AG04450 (cell line): ENCODE data around the gene SLC22A1. TPM values are rescaled to one million over a fixed set of nuclear protein-coding genes. Genes with fewer than 3 reads are reported as not detected.

Experiments used
- CTCF ChIA-PET: fragments of 300-600, 350-600 bp; formaldehyde crosslinking; extraction: SDS; loops from one replicate; lab custom pipeline; 2022; ENCODE audit warnings: antibody characterized with exemption, inconsistent platforms; lab: Charles Lee
- POLR2A ChIA-PET: fragments of 350-600 bp; formaldehyde crosslinking; extraction: SDS; loops from one replicate; lab custom pipeline; 2021; ENCODE audit warnings: antibody characterized with exemption, inconsistent platforms; lab: Yijun Ruan, JAX
- DNase-seq: peaks from one replicate; pipeline ENCODE4 v3.0.0-alpha.2; 2011; ENCODE audit warnings: low read depth, low spot score
- H3K27ac ChIP-seq: one replicate; pipeline ENCODE4 v1.5.1; 2012; ENCODE audit warnings: low read depth, low read length, control low read depth
- H3K27me3 ChIP-seq: one replicate; pipeline ENCODE4 v1.6.0; 2012; ENCODE audit warnings: low read length; ENCODE audit not compliant: control insufficient read depth, insufficient read depth
- H3K4me3 ChIP-seq: 2 replicates; pipeline ENCODE4 v1.5.1; 2011; ENCODE audit warnings: mild to moderate bottlenecking, low read depth, low read length, control low read depth
- H3K9me3 ChIP-seq: 2 replicates; pipeline ENCODE4 v1.5.1; 2012; ENCODE audit warnings: low read length; ENCODE audit not compliant: control insufficient read depth, insufficient read depth
- polyA minus RNA-seq: library from RNA; depleted of rRNA, polyadenylated mRNA; stranded (reverse); fragments of >200 nt; gene quantifications from 2 replicates; pipeline ENCODE4 v1.2.3, GENCODE V29; 2011; rRNA and poly(A)+ RNA removed
- polyA plus RNA-seq: library from polyadenylated mRNA; depleted of rRNA; stranded (reverse); fragments of >200 nt; gene quantifications from 2 replicates; pipeline ENCODE4 v1.2.3, GENCODE V29; 2011; rRNA removed
- TF ChIP-seq, protein P1 (sequence below): IDR thresholded peaks from 2 replicates; pipeline ENCODE4 v1.5.1; 2011; ENCODE audit warnings: low read depth, low read length, control low read depth, inconsistent platforms

The SLC22A1 gene
- polyA plus RNA-seq = 0.10 and 0.36 TPM in 2 replicates
- 1.1 and 1.2 TPM in 2 replicates for polyA minus RNA-seq

DNA sequence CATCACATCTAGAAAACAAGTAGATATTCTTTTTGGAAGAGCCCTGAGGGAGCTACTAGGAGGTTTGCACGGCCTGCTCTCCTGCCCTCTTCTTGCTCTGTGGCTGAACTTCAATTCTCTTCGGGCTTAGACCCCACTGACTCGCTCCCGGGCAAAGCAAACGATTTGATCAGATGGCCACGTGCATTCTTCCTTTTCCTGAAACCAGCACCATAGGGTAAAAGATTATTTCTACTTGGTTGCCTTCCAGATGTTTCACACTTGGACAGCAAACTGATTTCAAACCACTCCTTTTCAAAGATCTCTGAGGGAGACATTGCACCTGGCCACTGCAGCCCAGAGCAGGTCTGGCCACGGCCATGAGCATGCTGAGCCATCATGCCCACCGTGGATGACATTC is at the start of gene SLC22A1:
Gene SLC22A1, plus strand, starts transcription at position 258 of the 400 bp plus-strand sequence. Its CDS starts 121 bp downstream, at position 379.
- no peaks in the 10 kb centered on the region for H3K27me3 ChIP-seq
- TF ChIP-seq, protein P1, sequence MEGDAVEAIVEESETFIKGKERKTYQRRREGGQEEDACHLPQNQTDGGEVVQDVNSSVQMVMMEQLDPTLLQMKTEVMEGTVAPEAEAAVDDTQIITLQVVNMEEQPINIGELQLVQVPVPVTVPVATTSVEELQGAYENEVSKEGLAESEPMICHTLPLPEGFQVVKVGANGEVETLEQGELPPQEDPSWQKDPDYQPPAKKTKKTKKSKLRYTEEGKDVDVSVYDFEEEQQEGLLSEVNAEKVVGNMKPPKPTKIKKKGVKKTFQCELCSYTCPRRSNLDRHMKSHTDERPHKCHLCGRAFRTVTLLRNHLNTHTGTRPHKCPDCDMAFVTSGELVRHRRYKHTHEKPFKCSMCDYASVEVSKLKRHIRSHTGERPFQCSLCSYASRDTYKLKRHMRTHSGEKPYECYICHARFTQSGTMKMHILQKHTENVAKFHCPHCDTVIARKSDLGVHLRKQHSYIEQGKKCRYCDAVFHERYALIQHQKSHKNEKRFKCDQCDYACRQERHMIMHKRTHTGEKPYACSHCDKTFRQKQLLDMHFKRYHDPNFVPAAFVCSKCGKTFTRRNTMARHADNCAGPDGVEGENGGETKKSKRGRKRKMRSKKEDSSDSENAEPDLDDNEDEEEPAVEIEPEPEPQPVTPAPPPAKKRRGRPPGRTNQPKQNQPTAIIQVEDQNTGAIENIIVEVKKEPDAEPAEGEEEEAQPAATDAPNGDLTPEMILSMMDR = no peak
- CTCF ChIA-PET = interaction anchor here (1.2 to 2.1 kb wide), 2 partner anchors 17 to 334 kb away, joined by 3 to 16 read pairs; no protein-coding TSS in a partner anchor

DNA sequence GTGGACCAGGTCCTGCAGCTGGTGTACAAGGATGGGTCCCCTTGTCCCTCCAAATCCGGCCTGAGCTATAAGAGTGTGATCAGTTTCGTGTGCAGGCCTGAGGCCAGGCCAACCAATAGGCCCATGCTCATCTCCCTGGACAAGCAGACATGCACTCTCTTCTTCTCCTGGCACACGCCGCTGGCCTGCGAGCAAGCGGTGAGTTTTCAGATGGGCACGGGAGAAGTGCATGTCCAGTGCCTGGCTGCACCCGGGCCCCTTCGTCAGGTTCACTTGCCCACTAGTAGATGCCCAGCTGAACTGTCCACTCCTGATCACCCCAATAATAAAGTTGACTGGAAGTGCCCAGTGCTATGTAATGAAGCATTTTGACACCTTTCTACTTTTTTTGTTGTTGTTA is 48.3 kb upstream of the SLC22A1 start:
- TF ChIP-seq, protein P1 = no peak
- H3K27me3 ChIP-seq = no peaks in the 10 kb centered on the region
- POLR2A ChIA-PET = no interaction called here
- H3K4me3 ChIP-seq = no peak overlapping the region
- CTCF ChIA-PET = interaction anchor here (0.6 kb wide), 1 partner anchor 285 kb away, joined by 5 read pairs; no protein-coding TSS in a partner anchor
- no peak overlapping the region for H3K27ac ChIP-seq
- DNase-seq = no peak
- no peaks in the 10 kb centered on the region; the same call in 1 of the 2 replicates for H3K9me3 ChIP-seq

More for the DNA sequence above, at the start of gene SLC22A1:
- Histone ChIP-seq H3K9me3 (no peaks in the 10 kb centered on the region; the same call in 1 of the 2 replicates), H3K4me3 (no peak within 1 kb of the TSS), H3K27ac (no peak within 1 kb of the TSS)
- POLR2A ChIA-PET = no interaction called here
- DNase-seq = no peak

DNA sequence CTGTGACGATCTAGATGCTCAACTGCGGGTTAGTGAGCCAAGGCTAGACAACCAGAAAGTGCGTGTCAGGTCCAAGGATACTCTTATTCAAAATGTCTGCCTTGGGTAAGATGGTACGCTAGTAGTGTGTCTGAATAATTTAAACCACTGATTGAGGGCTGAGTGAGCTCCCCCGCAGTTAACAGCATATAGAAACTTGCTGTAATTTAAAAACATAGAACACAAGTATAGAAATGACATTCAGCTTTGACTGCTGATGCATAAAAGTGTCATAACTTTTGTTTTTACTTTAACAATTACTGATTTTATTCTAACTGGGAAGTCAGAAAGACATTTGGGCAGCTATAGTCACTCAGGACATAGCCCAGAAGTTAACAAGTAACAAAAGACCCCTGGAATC is 45.6 kb upstream of the SLC22A1 start:
- H3K4me3 ChIP-seq = no peak overlapping the region
- ChIA-PET CTCF (interaction anchor here (2.9 to 3.2 kb wide), 2 partner anchors 12 to 380 kb away, joined by 13 to 29 read pairs; no protein-coding TSS in a partner anchor), POLR2A (no interaction called here)
- TF ChIP-seq, protein P1 = no peak
- H3K9me3 ChIP-seq = no peaks in the 10 kb centered on the region
- DNase-seq = no peak
- no peak overlapping the region for H3K27ac ChIP-seq
- H3K27me3 ChIP-seq = no peaks in the 10 kb centered on the region

DNA sequence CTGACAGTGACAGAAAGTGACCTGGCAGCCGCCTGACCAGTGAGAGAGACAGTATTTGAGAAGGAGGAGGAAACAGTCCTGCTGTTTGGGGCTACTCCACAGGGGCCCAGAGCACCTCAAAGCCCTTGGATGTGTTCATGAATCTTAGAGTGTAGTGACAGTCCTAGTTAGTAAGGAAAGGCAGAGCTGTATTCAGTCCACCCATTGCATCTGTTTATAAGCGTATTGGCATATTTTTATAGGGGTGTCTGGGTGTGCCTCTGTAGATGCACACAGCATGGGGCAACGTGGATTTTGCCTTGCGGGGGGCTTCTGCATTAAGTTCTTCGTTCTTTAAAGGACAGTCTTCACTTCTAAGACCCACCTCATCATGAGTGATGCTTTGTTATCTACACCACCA is 44.6 kb upstream of the SLC22A1 start:
- peak overlapping the region; percentile 47 for H3K27ac ChIP-seq
- CTCF ChIA-PET = interaction anchor here (2.9 to 3.2 kb wide), 2 partner anchors 11 to 379 kb away, joined by 13 to 29 read pairs; no protein-coding TSS in a partner anchor

DNA sequence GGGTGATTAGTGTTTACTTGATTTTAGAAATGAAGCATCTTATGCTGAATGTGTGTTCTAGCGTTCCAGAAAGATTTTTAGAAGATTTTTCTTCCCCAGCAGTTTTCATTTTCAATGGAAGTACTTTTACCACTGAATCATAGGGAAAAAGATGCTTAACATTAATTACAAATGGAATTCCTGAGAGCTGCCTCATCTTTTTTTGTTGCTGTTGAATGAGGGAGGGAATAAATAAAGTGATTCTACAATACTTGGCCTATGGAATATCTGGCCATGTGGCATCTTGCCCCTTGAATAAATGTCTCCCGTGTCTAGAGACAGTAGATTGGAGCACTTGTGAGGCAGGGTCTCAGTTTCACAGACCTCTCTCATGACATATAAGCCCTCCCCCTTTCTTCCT is 44.1 kb upstream of the SLC22A1 start:
- Histone ChIP-seq H3K4me3 (no peak overlapping the region), H3K27ac (peak overlapping the region; percentile 47), H3K27me3 (no peaks in the 10 kb centered on the region), H3K9me3 (no peaks in the 10 kb centered on the region)
- TF ChIP-seq, protein P1 = no peak
- peak; percentile 29 for DNase-seq
- POLR2A ChIA-PET = no interaction called here
- CTCF ChIA-PET = interaction anchor here (0.8 to 3.2 kb wide), 3 partner anchors 10 to 456 kb away, joined by 3 to 29 read pairs (median 13); no protein-coding TSS in a partner anchor

More for the DNA sequence above, 44.6 kb upstream of the SLC22A1 start:
- Histone ChIP-seq H3K27me3 (no peaks in the 10 kb centered on the region), H3K4me3 (no peak overlapping the region), H3K9me3 (no peaks in the 10 kb centered on the region)
- POLR2A ChIA-PET = no interaction called here
- TF ChIP-seq, protein P1 = no peak
- DNase-seq = no peak
